IPS DF 19.7 (cell line): ENCODE data around the gene NUPR1.
"Not testable (repeated sequence)": the region's sequence is repeated elsewhere in the genome, so short reads cannot be mapped to it uniquely, and the experiment has no call there.

ENCODE experiments used
- DNase-seq: peaks from one replicate; pipeline ENCODE4 v3.0.0-alpha.2; 2013; ENCODE audit warnings: low read depth, low spot score

The NUPR1 gene, protein sequence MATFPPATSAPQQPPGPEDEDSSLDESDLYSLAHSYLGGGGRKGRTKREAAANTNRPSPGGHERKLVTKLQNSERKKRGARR

DNA sequence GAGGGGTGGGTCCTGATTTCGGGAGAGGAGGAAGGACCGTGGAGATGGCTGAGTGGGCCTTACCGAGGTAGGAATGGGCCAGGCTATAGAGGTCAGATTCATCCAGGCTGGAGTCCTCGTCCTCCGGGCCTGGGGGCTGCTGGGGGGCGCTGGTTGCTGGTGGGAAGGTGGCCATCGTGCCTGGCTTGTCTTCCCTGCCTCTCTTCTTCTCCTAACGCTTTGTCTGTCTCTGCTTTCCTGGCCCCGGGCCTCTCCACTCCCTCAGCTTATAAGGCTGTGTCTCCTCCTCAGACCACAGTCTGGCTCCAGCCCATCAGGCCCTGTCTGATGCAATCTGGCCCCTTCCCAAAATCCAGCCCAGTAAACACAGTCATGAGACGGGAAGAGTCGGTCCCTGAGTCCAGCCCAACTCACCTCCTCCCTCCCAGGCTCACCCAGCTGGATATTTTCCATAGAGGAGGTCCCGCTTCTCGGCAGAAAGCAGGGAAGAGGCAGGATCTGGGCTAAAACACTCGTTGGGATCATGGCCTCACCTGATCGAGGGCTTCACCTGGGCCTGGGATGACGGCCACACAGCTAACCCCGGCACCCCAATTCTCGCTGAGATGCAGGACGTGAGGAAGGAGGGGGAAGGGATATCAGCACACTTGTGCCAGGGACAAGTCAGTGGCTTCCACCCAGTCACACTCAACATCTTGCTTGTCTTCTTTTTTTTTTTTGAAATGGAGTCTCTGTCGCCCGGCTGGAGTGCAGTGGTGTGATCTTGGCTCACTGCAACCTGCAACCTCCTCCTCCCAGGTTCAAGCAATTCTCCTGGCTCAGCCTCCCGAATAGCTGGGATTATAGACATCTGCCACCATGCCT is at the start of gene NUPR1:
TSS of gene NUPR1 (minus strand) at position 242 of the 864 bp plus-strand sequence. CDS start at position 175, 67 bp downstream.
- no peak for DNase-seq

DNA sequence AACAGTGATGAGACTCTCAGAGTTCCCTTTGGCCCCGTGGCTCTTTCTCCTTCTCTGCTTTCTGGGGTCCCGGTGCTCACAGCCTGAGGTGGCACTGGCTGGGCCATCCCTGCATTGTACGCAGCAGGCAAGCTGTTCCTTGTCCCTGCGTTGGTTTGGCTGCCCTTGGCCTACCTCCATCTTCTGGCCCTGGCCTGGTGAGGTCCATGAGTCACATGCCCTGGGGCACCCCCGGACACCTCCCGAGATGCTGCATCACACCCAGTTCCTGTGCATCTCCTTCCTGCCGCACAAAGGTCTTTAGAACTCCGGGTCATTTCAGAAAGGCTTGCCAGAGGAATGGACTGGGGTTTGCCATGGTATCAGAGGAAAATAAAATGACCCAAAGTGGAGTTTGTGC is 48.6 kb upstream of the NUPR1 start:
- no peak for DNase-seq

DNA sequence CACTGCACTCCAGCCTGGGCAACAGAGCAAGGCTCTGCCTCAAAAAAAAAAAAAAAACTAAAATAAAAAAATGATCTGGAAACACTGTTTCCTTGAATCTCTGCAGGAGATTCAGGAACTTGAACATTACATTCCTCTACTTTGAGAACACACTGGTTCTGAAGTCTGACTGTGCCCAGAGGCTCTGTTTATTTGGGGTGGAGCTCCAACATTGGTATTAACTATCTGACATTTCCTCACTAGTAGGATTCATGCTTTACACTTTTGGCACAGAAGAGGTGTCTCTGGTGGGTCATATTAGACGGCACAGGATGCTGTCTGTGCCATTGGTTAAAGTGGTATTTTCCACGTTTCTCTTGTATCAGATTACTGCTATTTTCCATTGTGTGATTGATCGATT is 47.7 kb upstream of the NUPR1 start:
- DNase-seq, result no peak

DNA sequence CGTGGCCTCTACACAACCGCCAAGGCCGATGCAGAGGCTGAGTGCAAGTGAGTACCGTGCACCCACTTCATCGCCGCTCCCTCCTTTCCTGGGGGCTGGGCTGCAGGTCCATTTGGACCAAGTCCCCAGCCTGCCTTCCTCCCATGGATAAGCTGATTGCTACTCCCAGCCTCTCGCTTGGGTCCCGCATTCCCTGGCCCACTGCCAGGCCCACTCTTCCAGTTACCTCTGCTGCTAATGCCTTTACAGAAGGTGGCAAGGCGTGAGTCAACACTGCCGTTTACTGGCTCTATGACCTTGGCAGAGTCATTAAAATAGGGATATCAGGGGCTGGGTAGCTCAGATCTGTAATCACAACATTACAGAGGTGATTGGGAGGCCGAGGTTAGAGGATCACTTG is 46.9 kb upstream of the NUPR1 start:
- DNase-seq, result no peak

DNA sequence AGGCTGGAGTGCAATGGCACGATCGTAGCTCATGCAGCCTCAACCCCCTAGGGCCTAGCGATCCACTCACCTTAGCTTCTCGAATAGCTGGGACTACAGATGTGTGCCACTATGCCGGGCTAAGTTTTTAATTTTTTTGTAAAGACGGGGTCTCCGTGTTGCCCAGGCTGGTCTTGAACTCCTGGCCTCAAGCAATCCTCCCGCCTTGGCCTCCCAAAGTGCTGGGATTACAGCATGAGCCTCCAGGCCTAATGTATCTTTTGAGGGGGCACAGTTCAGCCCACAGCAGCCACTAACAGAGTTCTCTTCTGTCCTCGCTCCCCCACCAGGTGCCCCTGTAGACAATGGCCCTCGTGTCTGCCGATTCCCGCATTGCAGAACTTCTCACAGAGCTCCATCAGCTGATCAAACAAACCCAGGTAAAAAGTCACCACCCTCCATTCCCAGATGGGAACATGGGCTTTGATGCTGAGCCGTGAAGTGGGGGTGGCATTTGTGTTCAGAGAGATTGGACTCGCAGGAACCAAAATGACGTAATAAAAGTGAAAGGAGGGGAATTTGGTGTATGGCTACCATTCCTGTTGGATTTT is 42.0 kb upstream of the NUPR1 start:
- DNase-seq, result no peak

DNA sequence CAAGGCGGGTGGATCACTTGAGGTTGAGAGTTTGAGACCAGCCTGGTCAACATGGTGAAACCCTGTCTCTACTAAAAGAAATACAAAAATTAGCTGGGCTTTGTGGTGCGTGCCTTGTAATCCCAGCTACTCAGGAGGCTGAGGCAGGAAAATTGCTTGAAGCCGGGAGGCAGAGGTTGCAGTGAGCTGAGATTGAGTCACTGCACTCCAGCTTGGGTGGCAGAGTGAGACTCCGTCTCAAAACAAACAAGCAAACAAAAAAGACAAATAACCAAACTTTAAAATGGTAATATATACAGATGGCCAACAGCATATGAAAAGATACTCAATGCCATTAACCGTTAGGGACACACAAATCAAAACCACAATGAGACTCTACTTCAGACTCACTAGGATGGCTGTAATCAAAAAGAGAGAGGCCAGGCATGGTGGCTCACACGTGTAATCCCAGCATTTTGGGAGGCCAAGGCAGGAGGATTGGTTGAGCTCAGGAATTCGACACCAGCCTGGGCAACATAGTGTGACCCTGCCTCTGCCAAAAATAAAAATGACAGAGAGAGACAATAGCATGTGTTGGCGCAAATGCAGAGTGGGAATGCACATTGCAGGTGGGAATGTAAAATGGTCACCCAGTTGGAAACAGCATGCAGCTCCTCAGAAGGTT is 36.8 kb upstream of the NUPR1 start:
- DNase-seq, result no peak

DNA sequence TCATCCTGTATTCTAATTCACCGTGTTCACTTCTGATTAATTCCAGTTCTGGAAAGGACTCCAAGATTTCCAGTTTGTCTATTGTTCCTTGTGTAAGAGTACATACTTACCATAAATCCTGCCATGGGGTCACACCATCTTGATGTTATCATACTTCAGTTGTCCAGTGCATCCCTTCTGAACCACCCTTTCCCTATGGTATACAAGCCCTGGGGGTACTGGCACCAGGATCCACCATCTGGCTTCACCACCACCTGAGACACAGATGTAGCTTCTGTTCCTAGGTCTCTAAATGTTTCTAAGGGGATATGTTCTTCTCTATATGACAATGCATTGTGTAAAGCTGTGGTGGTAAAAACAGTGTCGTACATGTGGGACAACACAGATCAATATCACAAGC is 36.2 kb upstream of the NUPR1 start:
- DNase-seq, result no peak

DNA sequence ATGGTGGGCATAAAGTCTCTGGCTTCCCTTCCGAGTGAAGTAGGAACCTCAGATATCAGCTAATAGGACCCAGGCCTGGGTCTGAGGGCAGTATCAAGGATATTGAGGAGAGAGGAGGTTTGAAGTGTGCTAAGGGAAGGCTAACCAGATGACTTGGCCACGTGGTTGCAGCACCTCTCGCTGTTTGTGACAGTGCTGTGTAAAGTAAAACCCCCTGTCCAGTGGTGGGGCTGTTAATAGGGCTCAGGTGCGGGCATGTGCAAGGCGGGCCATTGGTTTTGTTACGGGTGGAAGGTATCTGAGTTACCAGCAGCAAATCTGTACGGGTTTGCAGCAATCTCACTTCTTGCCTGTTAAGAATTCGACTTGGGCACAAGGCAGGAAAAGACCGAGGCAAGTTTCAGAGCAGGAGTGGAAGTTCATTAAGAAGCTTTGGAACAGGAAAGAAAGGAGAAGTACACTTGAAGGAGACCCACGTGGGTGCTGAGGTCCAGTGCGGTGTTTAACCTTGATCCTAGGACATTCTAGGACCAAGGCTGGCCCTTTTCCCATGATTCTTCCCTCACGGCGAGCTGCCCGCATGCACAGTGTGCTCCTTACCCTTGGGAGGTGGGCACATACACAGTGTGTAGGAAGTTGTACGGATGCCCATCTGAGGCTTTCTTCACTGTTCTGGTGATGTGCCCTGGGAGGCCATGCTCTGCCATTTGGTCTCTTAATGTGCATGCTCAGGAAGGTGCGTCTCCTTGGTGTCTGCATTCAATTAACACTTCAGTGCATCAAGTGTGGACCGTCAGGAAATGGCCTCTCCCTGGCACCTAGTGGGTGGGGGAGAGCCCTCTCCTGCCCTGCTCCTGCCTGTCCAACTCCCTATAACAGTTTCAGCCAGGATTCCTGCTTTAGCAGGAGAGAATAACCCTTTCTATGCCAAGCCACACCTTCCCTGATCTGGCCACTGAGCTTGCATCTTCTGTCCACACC is 35.3 kb upstream of the NUPR1 start:
- DNase-seq, result no peak

DNA sequence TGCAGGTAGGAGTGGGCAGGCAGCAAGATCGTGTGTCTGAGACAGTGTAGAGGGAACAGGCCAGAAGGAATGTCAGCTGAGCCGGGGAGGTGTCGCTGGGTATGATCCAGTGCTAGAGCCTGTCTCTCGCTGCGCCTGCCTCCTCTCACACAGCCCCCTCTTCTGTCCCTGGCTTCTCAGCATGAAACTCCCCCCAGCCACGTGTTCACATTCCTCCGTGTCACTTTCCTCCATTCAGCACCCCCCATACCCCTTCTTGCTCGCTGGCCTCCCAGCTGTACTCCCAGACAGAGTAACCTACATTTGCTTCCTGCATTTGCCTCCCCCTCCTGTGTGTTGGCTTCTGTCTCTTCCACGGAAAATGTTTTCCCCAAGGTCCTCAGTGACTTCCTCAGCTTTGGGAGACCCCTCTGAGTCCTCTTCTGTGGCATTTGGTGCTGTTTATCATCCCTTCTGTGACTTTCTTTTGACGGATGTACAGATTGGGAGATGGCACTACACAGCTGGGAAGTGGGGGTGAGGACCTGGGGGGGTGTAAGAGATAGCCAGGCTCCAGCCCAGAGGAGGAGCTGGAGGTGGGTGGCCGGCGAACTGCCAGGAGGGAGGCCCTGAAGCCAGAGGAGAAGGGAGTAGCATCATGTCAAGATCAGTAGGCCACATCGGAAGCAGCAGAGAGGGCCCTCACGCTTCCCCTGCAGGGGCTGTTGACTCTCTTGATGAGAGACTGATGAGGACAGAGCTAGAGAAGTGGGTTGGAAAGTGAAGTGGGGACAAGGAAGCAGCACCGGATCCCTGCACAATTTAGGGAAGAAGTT is 34.1 kb upstream of the NUPR1 start:
- DNase-seq, result no peak

DNA sequence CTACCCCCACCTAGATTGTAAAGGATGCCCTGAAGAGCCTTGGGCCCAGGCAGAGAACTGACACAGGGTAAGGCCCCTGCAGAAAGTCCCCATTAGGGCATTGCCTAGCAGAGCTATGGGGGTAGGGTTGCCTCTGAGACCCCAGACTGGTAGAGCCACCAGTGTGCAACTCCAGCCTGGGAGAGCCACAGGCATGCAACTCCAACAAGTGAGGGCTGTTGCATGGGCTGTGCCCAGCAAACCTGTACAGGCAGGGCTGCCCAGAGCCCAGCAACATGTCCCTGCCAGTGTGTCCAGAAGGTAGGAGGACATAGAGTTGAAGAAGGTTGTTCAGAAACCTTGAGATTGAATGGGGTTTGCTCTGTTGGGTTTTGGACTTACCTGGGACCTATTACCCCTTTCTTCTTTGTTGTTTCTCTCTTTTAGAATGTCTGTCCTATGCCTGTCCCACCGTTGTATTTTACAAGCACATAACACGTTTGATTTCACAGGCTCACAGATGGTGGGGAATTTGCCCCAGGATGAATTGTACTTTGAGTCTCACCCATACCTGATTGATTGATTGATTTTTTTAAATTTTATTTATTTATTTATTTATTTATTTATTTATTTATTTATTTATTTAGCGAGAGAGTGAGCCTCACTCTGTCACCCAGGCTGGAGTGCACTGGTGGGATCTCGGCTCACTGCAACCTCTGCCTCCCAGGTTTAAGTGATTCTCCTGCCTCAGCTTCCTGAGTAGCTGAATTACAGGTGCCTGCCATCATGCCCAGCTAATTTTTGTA is 31.4 kb upstream of the NUPR1 start:
- no peak for DNase-seq

DNA sequence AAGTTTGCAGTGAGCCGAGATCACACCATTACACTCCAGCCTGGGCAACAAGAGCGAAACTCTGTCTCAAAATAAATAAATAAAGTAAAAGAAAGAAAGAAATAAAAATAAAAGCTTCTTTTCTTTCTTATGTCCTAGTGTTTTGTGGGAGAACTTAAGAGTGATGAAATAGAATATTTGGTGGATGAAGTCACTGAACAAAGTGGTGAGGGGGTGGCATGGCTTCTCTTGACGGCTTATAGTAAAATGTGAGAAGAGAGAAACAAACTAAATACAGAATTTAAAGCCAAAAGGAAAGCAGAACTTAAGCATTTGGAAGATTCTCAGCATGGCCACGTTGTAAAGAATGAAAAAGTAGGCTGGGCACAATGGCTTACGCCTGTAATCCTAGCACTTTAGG is 30.2 kb upstream of the NUPR1 start:
- DNase-seq, result no peak

DNA sequence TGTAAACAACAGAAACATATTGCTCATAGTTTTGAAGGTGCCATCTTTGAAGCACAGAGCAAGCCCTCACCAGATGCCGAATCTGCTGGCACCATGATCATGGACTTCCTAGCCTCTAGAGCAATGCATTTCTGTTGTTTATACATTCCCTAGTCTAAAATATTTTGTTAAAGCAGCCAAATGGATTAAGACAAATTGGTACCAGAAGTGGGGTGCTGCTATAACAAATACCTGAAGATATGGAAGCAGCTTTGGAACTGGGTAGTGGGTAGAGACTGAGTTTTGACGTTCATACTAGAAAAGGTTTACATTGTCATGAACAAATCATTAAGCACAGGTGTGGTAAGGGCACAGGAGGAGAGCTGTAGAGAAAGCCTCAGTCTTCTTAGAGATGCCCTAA is 28.5 kb upstream of the NUPR1 start:
- no peak for DNase-seq

DNA sequence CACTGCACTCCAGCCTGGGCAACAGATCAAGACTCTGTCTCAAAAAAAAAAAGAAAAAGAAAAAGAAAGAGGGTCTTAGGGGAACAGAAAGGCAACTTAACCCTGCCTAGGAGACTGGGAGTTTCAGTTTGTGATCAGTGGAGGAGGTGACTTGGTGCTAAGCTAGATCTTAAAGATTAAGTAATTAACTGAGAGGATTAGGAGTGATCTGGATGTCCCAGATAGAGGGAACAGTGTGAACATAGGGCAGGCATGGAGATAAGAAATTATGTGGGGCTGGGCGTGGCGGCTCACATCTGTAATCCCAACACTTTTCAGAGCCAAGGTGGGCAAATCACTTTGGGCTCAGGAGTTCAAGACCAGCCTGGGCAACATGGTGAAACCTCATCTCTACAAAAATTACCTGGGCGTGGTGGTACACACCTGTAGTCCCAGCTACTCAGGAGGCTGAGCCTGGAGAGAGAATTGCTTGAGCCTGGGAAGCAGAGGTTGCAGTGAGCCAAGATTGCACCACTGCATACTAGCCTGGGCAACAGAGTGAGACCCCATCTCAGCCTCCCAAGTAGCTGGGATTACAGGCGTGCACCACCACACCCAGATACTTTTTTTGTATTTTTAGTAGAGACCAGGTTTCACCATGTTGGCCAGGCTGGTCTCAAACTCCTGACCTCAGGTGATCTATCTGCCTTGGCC is 27.6 kb upstream of the NUPR1 start:
- DNase-seq, result not testable (repeated sequence)

DNA sequence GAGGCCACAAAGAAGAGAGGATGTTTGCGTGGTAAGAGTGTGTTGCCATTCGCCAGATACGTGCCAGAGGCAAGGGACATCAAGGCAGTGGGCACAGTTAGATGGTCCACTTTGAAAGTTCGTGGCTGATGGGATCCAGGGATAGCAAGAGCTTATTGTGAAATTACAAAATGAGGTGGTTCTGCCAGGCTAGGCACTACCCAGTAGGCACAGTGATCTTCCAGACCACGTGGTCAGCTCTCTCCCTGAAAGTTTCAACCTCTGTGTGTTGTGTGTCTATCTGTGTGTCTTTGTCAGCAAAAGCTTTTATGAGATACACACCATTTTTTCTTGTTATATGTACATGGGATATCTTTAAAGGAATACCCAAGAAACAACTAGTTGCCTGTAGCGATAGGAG is 24.4 kb upstream of the NUPR1 start:
- DNase-seq, result no peak

DNA sequence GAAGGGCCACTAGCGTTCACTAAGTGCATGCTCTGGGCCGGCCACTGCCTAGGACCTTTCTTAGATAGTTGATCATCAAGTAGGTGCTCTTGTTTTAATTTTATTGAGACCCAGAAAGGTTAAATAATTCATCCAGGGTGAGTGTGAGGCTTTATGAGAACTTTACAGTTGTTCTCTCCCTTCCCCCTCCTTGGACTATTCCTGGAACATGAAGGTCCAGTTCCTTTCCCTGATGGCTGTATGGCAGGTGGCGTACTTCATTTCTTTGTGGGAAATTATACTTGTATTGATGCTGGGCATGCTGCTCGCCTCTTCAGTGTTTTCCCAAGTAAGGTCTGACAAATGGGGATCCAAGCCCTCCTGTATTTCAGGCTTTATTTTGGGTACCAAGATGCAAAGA is 23.4 kb upstream of the NUPR1 start:
- no peak for DNase-seq

DNA sequence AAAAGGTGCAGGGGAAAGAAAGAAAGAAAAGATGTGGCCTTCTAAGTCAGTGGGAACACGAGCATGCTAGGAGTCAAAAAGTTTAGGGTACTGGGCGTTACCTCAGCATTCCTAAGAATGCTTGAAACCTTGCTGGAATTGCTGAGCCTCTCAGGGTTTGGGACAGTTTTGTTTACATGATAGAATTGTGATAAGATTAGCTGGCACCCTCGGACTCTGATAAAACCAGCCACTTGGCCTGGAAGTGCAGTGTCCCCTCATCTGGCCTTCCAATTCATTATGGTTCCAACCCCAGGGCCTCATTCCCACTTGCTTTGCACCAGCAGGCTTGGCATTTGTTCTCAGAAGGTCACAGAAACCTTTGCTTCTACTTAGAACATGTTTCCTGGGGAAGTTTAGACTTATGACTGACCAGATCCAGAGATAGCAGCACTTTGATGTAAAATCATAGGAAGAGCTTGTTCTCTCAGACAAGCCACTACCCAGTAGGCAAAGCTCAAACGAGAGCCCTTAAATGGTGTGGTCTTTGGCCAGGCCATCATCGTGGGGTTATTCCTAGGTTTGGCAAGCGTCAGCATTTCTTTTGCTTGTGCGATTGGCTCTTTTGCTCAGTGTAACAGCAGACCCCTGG is 22.9 kb upstream of the NUPR1 start:
- no peak for DNase-seq

DNA sequence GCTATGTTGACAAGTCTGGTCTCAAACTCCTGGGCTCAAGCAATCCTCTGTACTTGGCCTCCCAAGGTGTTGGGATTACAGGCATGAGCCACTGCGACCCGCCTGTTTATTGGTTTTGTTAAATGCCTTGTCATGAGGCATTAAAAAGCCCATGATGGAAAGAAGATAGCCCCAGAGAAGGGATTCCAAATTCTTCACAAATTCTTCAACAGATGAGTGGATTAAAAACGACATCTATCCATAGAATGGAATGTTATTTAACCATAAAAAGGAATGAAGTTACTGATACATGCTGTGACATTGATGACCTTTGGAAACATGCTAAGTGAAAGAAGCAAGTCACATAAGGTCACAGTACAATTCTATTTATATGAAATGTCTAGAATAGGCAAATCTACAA is 19.7 kb upstream of the NUPR1 start:
- no peak for DNase-seq

DNA sequence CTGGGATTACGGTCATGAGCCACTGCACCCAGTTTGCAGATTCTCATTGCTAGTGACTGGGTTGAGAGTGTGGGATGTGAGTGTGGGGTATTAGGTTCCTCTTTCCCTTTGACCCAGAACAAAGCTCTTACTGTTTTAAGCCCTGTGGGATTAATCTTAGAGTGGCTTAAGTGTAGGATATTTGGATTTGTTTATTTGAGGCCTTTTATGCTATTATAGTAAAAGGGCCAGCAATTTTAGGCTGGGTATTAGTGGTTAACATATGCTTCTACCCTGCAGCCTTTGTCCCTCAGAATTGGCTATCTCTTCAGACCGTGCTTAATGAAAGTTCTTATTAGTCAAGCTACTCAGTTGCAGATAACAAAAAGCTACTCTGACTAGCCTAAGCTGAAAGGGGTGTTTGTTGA is 18.1 kb upstream of the NUPR1 start:
- no peak for DNase-seq

DNA sequence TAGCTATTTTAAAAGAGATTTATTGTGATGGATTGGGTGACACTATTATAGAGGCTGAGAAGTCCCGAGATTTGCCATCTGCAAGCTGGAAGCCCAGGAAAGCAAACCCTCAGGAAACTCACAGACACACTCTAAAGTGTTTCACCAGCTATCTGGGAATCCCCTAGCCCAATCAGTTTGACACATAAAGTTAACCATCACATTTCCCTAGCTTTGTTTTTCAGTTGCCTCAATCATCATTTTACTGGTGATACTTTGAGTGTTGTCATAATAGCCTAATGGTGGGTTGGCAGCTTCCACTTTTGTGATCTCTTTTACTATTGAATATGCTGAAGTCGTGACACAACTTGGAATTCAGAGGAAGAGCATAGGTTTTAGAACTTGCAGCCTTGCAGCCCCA is 16.8 kb upstream of the NUPR1 start:
- no peak for DNase-seq
